Mammary epithelial cell (primary cell): ENCODE data around the gene C6orf62.
"Not testable (repeated sequence)": the region's sequence is repeated elsewhere in the genome, so short reads cannot be mapped to it uniquely, and the experiment has no call there.

Experiments used
- CTCF ChIP-seq, 2 donors: IDR thresholded peaks in 1 of 2; conservative IDR thresholded peaks in 1 of 2; 2 replicates each; pipeline ENCODE4 v1.5.1; 2011 to 2012; ENCODE audit warnings: inconsistent platforms in 2 of 2, low read length in 2 of 2, mild to moderate bottlenecking in 2 of 2, control low read depth in 1 of 2, low read depth in 1 of 2; ENCODE audit not compliant: insufficient read depth in 1 of 2; ENCODE audit errors: extremely low read depth in 1 of 2
- EZH2 ChIP-seq: IDR thresholded peaks from 2 replicates; pipeline ENCODE4 v1.6.1; 2012; ENCODE audit warnings: low read length, inconsistent platforms, borderline replicate concordance

- not testable (repeated sequence) for TF ChIP-seq CTCF (conservative IDR thresholded peaks at IDR 0.05 in 1 of 2, IDR thresholded peaks at IDR 0.05 in 1 of 2; ENCODE audit: extremely low read depth in 1 of 2, insufficient read depth in 1 of 2, low read depth in 1 of 2, low read length in 2 of 2); EZH2
These were observed 46.2 kb upstream of the C6orf62 start for GRCh38 chr6:24764833-24765828.
